Right atrium auricular region (tissue), 2 donors: ENCODE measurements around the gene HYLS1. TPM values are rescaled to one million over a fixed set of nuclear protein-coding genes. Genes with fewer than 3 reads are reported as not detected.
A peak's percentile ranks its signal among the peaks of the same experiment; 100 is the strongest.

Experiments
- DNase-seq: peaks from one replicate; pipeline ENCODE4 v3.0.0-alpha.2; 2019; ENCODE audit warnings: low spot score
- H3K27ac ChIP-seq, 2 donors: fragments of 200-600 bp; sonication (generic); 1 replicate in 1 of 2; 2 replicates in 1 of 2; pipeline ENCODE4 v1.5.1; 2016 to 2019
- H3K27me3 ChIP-seq, 2 donors: fragments of 200-600 bp; sonication (generic); one replicate each; pipeline versions ENCODE4 v1.5.1 to v1.6.0; 2017 to 2019
- H3K36me3 ChIP-seq: fragments of 200-600 bp; sonication (generic); one replicate; pipeline ENCODE4 v1.5.1; 2016
- H3K4me1 ChIP-seq, 2 donors: fragments of 200-600 bp; sonication (generic); one replicate each; pipeline versions ENCODE4 v1.5.1 to v1.6.0; 2017 to 2019
- H3K4me3 ChIP-seq, 2 donors: fragments of 200-600 bp; sonication (generic); 1 replicate in 1 of 2; 2 replicates in 1 of 2; pipeline ENCODE4 v1.5.1; 2017 to 2019; ENCODE audit warnings: mild to moderate bottlenecking in 1 of 2, moderate library complexity in 1 of 2
- H3K9me3 ChIP-seq, 2 donors: fragments of 200-600 bp; sonication (generic); one replicate each; pipeline ENCODE4 v1.5.1; 2019
- total RNA-seq, 2 donors: library from RNA; depleted of rRNA; stranded (reverse); fragments of >200 nt; gene quantifications; one replicate each; pipeline ENCODE4 v1.1.0, GENCODE V29; 2016
- TF ChIP-seq, protein P1 (sequence below), 2 donors: fragments of 200-600 bp; sonication (generic); IDR thresholded peaks; one replicate each; pipeline ENCODE4 v1.5.1; 2019; ENCODE audit warnings: antibody characterized with exemption in 2 of 2

Gene HYLS1
- total RNA-seq, 2 donors from 2014 or later: 3.5 to 3.7 TPM

DNA sequence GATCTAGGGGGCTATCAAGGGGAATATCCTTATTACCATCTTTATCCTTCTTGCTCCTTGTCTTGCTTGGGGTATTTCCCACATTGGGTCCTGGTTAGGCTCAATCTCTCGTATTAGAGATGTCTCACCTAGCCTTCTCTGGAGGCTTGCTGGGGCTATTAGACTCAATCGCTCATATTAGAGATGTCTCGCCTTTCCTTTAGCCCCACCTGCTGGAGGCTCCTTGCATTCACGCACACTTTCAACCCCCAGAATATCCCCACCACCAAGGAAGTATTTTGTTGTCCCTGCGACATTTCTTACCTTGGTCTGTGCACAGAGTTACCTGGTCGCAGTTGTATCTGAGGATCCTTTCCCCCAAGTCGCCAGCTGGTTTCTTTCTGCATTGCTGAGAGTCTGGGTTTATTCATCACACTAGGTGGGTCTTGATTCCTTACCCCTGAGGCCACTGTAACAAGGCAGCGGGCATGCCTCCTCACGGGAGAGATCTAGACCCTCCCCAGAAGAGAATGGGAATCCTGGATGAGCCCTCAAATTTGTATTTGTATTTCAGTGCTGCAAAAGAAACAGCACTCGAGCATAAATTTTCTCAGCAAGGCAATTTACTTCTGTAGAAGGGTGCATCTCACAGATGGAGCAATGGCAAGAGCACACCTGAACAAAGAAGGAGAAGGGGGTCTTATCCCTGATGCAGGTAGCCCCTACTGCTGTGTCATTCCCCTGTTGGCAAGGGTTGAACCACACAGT, 15.9 kb upstream of the HYLS1 start:
- no peaks in the 10 kb centered on the region for H3K4me1 ChIP-seq
- no peaks in the 10 kb centered on the region for H3K27me3 ChIP-seq
- TF ChIP-seq, protein P1, sequence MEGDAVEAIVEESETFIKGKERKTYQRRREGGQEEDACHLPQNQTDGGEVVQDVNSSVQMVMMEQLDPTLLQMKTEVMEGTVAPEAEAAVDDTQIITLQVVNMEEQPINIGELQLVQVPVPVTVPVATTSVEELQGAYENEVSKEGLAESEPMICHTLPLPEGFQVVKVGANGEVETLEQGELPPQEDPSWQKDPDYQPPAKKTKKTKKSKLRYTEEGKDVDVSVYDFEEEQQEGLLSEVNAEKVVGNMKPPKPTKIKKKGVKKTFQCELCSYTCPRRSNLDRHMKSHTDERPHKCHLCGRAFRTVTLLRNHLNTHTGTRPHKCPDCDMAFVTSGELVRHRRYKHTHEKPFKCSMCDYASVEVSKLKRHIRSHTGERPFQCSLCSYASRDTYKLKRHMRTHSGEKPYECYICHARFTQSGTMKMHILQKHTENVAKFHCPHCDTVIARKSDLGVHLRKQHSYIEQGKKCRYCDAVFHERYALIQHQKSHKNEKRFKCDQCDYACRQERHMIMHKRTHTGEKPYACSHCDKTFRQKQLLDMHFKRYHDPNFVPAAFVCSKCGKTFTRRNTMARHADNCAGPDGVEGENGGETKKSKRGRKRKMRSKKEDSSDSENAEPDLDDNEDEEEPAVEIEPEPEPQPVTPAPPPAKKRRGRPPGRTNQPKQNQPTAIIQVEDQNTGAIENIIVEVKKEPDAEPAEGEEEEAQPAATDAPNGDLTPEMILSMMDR (IDR thresholded peaks at IDR 0.05): peak in 1 of 2 donors; percentile 58
- H3K36me3 ChIP-seq: no peaks in the 10 kb centered on the region
- no peaks in the 10 kb centered on the region for H3K9me3 ChIP-seq
- no peak overlapping the region for H3K27ac ChIP-seq
- no peak overlapping the region for H3K4me3 ChIP-seq
- DNase-seq: no peak

DNA sequence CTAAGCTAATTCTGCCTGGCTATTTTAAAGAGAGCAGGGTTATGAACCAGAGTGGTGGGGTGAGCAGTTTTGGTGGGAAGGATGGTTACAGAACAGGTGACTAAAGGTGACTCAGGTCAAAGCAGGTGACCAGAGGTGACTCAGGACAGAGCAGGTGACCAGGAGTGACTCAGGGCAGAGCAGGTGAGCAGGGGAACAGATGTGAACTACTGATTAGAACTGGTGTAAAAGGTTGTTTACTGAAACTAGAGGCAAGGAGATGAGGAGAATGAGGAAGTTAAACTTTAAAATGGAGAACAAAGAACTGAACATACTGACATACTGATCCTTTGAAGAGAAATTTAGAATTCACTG, 15.4 kb upstream of the HYLS1 start:
- Histone ChIP-seq H3K9me3 (no peaks in the 10 kb centered on the region), H3K27me3 (no peaks in the 10 kb centered on the region), H3K27ac (no peak overlapping the region), H3K4me3 (no peak overlapping the region), H3K36me3 (no peaks in the 10 kb centered on the region), H3K4me1 (no peaks in the 10 kb centered on the region)
- TF ChIP-seq, protein P1 (IDR thresholded peaks at IDR 0.05): no peak
- no peak for DNase-seq

DNA sequence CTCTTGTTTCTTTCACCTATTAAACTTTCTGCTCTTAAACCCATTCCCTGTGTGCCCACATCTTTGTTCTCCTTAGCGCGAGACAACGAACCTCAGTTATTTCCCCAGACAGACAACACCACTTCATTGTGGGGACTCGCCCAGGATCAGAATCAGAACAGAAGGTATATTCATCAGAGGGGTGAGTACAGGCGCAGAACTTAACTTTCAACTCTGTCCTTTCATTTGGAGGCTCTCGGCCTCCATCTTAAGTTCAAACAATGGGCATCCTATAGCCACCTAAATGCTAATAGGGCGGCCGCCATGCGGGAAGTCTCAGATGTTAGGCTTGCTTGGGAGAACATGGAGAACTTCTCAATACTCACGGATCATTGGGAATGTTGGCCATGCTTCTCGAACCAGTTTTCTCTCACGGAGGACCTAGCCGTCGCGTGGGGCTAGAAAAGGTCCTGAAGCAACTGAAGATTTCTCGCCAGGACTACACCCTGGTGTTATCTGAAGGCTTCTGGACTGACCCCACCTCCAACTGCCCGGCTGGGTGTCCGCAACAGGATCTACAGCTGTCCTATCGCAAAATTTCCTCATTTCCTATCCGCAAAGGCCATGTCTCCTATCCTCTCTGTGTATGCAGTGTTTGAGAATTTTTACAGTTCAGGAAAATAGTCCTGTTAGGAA, 13.4 kb upstream of the HYLS1 start:
- Histone ChIP-seq H3K4me1 (no peaks in the 10 kb centered on the region), H3K36me3 (no peaks in the 10 kb centered on the region), H3K27me3 (no peaks in the 10 kb centered on the region), H3K9me3 (no peaks in the 10 kb centered on the region), H3K4me3 (peak overlapping the region in 1 of 2 donors; percentile 17), H3K27ac (no peak overlapping the region)
- TF ChIP-seq, protein P1 (IDR thresholded peaks at IDR 0.05): no peak
- DNase-seq: no peak

DNA sequence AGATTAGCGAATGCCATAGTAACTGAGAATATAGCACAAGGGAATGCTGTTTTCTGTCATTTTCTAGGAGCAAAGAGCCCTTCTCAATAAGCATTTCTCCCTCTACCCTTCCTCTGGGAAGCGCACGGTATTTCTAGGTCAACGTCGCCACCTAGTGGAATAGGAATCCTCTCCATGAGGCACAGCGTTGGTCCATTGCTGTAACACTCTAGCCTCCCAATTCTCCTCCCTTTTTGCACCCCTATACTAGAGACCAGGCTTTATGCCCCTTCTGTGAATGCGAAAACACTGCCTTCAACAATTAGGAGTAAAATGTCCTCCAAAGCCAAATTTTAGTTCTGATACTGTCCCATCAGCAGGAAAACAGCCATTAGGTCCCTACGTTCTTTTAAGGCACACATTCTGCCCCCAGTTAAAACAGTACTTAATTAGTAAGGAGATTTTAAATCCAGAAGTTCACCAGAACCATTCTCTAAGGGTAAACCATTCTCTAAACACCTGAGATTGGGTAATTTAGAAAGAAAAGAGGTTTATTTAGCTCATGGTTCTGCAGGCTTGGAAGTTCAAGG, 12.8 kb upstream of the HYLS1 start:
- Histone ChIP-seq H3K27ac (no peak overlapping the region), H3K9me3 (no peaks in the 10 kb centered on the region), H3K27me3 (no peaks in the 10 kb centered on the region), H3K36me3 (no peaks in the 10 kb centered on the region), H3K4me1 (no peaks in the 10 kb centered on the region), H3K4me3 (peak overlapping the region in 1 of 2 donors; percentile 17)
- DNase-seq: no peak
- TF ChIP-seq, protein P1 (IDR thresholded peaks at IDR 0.05): peak; percentile 71 to 84

DNA sequence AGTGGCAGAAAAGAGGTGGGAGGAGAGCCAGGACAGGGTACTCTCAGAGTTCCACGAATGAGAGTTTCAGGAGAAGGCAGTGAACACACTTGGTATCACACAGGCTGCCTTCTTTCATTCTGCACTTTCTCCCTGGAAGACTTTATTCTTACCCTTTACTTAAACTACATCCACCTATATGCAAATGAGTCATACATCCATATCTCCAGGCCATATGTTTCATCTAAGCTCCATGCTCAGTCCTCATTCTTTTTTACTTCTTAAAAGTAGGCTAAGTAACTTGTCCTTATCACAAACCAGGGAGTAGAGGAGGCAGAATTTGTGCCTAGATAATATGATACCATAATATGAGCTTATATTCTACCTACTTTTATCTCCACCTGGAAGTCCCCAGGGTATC, 6.2 kb upstream of the HYLS1 start:
- Histone ChIP-seq H3K27me3 (no peaks in the 10 kb centered on the region), H3K9me3 (no peaks in the 10 kb centered on the region), H3K36me3 (no peaks in the 10 kb centered on the region), H3K4me3 (no peak overlapping the region), H3K4me1 (no peaks in the 10 kb centered on the region), H3K27ac (no peak overlapping the region)
- no peak for DNase-seq
- TF ChIP-seq, protein P1 (IDR thresholded peaks at IDR 0.05): no peak
